SK-N-SH (cell line): Measurements from ENCODE around the gene SP4. TPM values are rescaled to one million over a fixed set of nuclear protein-coding genes. Genes with fewer than 3 reads are reported as not detected.

Source experiments
- CTCF ChIA-PET: fragments of 300-600, 350-600 bp; formaldehyde crosslinking; extraction: SDS; loops from one replicate; lab custom pipeline; 2021; lab: Yijun Ruan, JAX
- POLR2A ChIA-PET: fragments of 350-600 bp; sonication (Branson Sonifier 250); formaldehyde crosslinking; extraction: SDS; loops from one replicate; lab custom pipeline; 2020; ENCODE audit warnings: antibody characterized with exemption, inconsistent platforms; lab: Yijun Ruan, JAX
- DNase-seq: peaks from one replicate; pipeline ENCODE4 v3.0.0; 2012
- H2AFZ ChIP-seq: fragments of 200-600 bp; sonication (generic); 2 replicates; pipeline ENCODE4 v1.8.1; 2016; ENCODE audit warnings: antibody characterized with exemption, mild to moderate bottlenecking, low read depth
- H3F3A ChIP-seq: fragments of 200-600 bp; sonication (generic); replicated peaks from 2 replicates; pipeline ENCODE3; 2016; ENCODE audit warnings: antibody characterized with exemption, mild to moderate bottlenecking; ENCODE audit not compliant: insufficient read depth
- H3K27ac ChIP-seq, 2 experiments: fragments of 200-500 bp in 1 of 2; fragments of 200-600 bp in 1 of 2; sonication (Bioruptor generic) in 1 of 2; sonication (generic), shearing (Covaris generic) in 1 of 2; 2 replicates each; pipeline versions ENCODE4 v1.5.1 to v1.6.1; 2014 to 2016; ENCODE audit warnings: low read depth in 2 of 2, inconsistent platforms in 1 of 2, low read length in 1 of 2, mild to moderate bottlenecking in 1 of 2, mixed read lengths in 1 of 2
- H3K27me3 ChIP-seq: fragments of 200-600 bp; sonication (generic), shearing (Covaris generic); 2 replicates; pipeline ENCODE4 v1.6.1; 2016; ENCODE audit warnings: mixed run types; ENCODE audit not compliant: insufficient read depth
- H3K36me3 ChIP-seq, 2 experiments: fragments of 200-500 bp in 1 of 2; fragments of 200-600 bp in 1 of 2; sonication (Bioruptor generic) in 1 of 2; sonication (generic) in 1 of 2; replicated peaks in 1 of 2; 2 replicates each; pipeline versions ENCODE3 to v1.5.1; 2014 to 2016; ENCODE audit warnings: low read length in 1 of 2, mild to moderate bottlenecking in 1 of 2; ENCODE audit not compliant: insufficient read depth in 2 of 2, control insufficient read depth in 1 of 2
- H3K4me1 ChIP-seq, 2 experiments: fragments of 200-500 bp in 1 of 2; fragments of 200-600 bp in 1 of 2; sonication (Bioruptor generic) in 1 of 2; sonication (generic), shearing (Covaris generic) in 1 of 2; 2 replicates each; pipeline versions ENCODE4 v1.5.1 to v1.6.1; 2014 to 2016; ENCODE audit warnings: low read depth in 1 of 2, low read length in 1 of 2, mixed run types in 1 of 2; ENCODE audit not compliant: insufficient read depth in 2 of 2, control insufficient read depth in 1 of 2
- H3K4me2 ChIP-seq: fragments of 200-600 bp; sonication (generic), shearing (Covaris generic); 2 replicates; pipeline ENCODE4 v1.6.1; 2017; ENCODE audit warnings: mixed run types
- H3K4me3 ChIP-seq, 2 experiments: fragments of 200-500 bp in 1 of 2; fragments of 200-600 bp in 1 of 2; sonication (Bioruptor generic) in 1 of 2; sonication (generic), shearing (Covaris generic) in 1 of 2; 2 replicates each; pipeline versions ENCODE4 v1.5.1 to v1.8.1; 2014 to 2016; ENCODE audit warnings: low read depth in 2 of 2, inconsistent platforms in 1 of 2, low read length in 1 of 2, mild to moderate bottlenecking in 1 of 2, mixed read lengths in 1 of 2, moderate library complexity in 1 of 2
- H3K79me2 ChIP-seq: fragments of 200-600 bp; sonication (generic); 2 replicates; pipeline ENCODE4 v1.8.1; 2017; ENCODE audit warnings: mild to moderate bottlenecking; ENCODE audit not compliant: insufficient read depth
- H3K9ac ChIP-seq: fragments of 200-600 bp; sonication (generic); 2 replicates; pipeline ENCODE4 v1.6.1; 2017; ENCODE audit warnings: mixed run types
- H3K9me2 ChIP-seq: fragments of 200-600 bp; sonication (generic); 2 replicates; pipeline ENCODE4 v1.6.1; 2017; ENCODE audit warnings: mixed run types
- H3K9me3 ChIP-seq: fragments of 200-600 bp; sonication (generic); 2 replicates; pipeline ENCODE4 v1.6.1; 2017; ENCODE audit warnings: mixed run types, mild to moderate bottlenecking, moderate library complexity
- H4K20me1 ChIP-seq: fragments of 200-600 bp; sonication (generic); 2 replicates; pipeline ENCODE4 v1.6.1; 2017; ENCODE audit warnings: mild to moderate bottlenecking, mixed run types; ENCODE audit not compliant: insufficient read depth
- JUND ChIP-seq: IDR thresholded peaks from 2 replicates; pipeline ENCODE4 v1.4.0; 2012
- MEF2A ChIP-seq: IDR thresholded peaks from 2 replicates; pipeline ENCODE4 v1.4.0; 2012; ENCODE audit warnings: low read depth, borderline replicate concordance
- POLR2AphosphoS5 ChIP-seq: IDR thresholded peaks from 2 replicates; pipeline ENCODE4 v1.6.1; 2012; ENCODE audit warnings: low read depth, low read length
- RAD21 ChIP-seq: IDR thresholded peaks from 2 replicates; pipeline ENCODE4 v1.6.1; 2012; ENCODE audit warnings: mild to moderate bottlenecking, low read length
- REST ChIP-seq: IDR thresholded peaks from 2 replicates; pipeline ENCODE4 v1.6.1; 2012; ENCODE audit warnings: mild to moderate bottlenecking, low read depth, low read length, moderate library complexity
- RFX5 ChIP-seq: IDR thresholded peaks from 2 replicates; pipeline ENCODE4 v1.6.1; 2012; ENCODE audit warnings: mild to moderate bottlenecking, improper control_type of control experiment, low read length
- RXRA ChIP-seq: IDR thresholded peaks from 2 replicates; pipeline ENCODE4 v1.4.0; 2012; ENCODE audit warnings: low read depth, mild to moderate bottlenecking, borderline replicate concordance
- TCF12 ChIP-seq: IDR thresholded peaks from 2 replicates; pipeline ENCODE4 v1.4.0; 2012
- USF2 ChIP-seq: fragments of 150-350 bp; IDR thresholded peaks from 2 replicates; pipeline ENCODE4 v1.6.1; 2017; ENCODE audit warnings: antibody characterized with exemption, low read length, low read depth, borderline replicate concordance
- ZBTB33 ChIP-seq: IDR thresholded peaks from 2 replicates; pipeline ENCODE4 v1.4.0; 2012; ENCODE audit warnings: low read depth, borderline replicate concordance
- whole genome bisulfite sequencing: methylation state at CpG from one replicate; pipeline ENCODE4 v1.1.6; 2017; ENCODE audit warnings: low lambda C conversion rate; 5-methylcytosine and 5-hydroxymethylcytosine counted together
- polyA plus RNA-seq, 3 experiments: library from polyadenylated mRNA; depleted of rRNA; stranded (reverse); fragments of >200 nt; gene quantifications; 2 replicates each; pipeline ENCODE4 v1.2.3, GENCODE V29; 2012

Gene SP4
- polyA plus RNA-seq, 1 of the 3 experiments (the other 2 are of a cell fraction), result 1.1 TPM

- no peak overlapping the region for H2AFZ ChIP-seq
Measured at GRCh38 chr7:21448974-21449373, 21.1 kb downstream of the SP4 start.

More at GRCh38 chr7:21448974-21449373, 21.1 kb downstream of the SP4 start:
- ChIA-PET CTCF (interaction anchor here (0.6 kb wide), 1 partner anchor 18 kb away, joined by 3 read pairs; no protein-coding TSS in a partner anchor), POLR2A (no interaction called here)
- TF ChIP-seq RXRA (no peak), JUND (no peak), USF2 (no peak), TCF12 (no peak), POLR2AphosphoS5 (no peak), MEF2A (no peak), REST (no peak), RAD21 (no peak), ZBTB33 (no peak), RFX5 (no peak)
- Histone ChIP-seq H3K9me3 (peaks cover 12% of the 10 kb centered on the region), H3K27ac (no peak overlapping the region), H3K27me3 (no peaks in the 10 kb centered on the region), H3K9me2 (no peaks in the 10 kb centered on the region), H3K36me3 (no peaks in the 10 kb centered on the region), H3F3A (no peaks in the 10 kb centered on the region), H3K4me2 (no peak overlapping the region), H3K79me2 (no peaks in the 10 kb centered on the region), H3K9ac (no peak overlapping the region), H3K4me1 (no peaks in the 10 kb centered on the region), H4K20me1 (no peaks in the 10 kb centered on the region), H3K4me3 (no peak overlapping the region)
- 87% methylated on average over 6 of the region's 6 CpGs for WGBS
- DNase-seq, result no peak
